Measurements from ENCODE around the gene USH2A.

The USH2A gene

DNA sequence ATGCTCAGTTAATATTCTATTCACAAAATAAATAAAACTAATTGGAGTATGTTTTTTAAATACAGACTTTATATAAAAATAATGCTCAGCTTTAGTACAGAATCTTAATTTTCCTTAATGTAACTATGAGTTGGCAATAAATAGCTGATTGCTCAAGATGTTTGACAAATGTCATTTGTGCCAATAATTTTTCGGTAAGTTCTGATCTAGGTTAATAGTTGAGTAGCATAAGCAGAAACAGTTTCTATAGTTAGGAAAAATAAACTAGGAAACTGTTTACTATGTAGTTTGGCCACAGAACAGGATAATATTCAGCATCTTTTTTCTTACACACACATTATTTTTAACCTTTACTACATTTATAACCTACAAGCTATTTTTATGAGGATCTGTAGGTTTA lies 815.8 kb downstream of the USH2A start:
- DNase-seq = no peak

DNA sequence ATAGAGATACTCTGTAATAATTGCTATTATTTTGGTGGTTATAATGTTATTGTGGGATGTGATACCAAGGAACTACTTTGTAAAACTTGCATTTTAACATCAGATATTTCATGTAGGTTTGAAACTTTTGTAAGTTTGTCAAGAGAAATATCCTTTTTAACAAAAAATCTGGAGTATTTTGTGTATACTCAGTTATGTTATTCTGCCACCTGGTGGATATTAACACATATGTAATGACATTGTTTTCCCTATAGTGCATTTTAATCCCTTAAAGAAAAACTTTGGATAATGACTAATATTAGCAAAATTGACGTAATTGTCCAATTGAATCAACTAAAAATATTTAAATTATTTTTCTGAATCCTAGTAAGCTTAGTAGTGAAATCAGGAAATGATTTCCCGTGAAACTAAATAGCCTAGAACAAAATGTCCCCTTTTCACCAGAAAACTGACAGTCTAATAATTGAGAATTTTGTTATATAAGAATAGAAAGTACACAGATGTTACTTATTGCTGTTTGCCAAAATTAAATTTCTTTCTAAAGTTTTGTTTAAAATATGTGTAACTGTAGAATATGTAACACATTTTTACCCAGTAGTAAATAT lies 816.6 kb downstream of the USH2A start:
- no peak for DNase-seq

DNA sequence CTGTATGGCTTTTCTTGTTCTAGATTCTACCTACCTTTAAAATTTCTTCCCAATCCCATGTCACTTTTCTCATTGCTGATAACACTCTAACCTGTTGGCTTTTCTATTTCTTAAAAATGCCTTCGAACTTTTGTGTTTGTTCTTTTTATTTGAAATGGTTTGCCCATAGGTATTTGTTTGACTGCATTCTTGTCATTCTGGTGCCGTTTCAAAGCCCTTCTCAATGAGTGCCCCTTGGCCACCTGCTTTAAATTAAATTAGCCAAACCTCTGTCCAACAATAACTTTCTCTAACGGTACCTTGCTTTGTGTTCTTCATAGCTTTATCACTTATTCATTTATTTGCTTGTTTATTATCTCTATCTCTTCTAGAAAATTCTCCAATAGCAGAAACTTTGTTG lies 817.2 kb downstream of the USH2A start:
- no peak for DNase-seq

- no peak for DNase-seq
Measured at GRCh38 chr1:215605011-215605621, 818.1 kb downstream of the USH2A start.

- DNase-seq = no peak
Measured at GRCh38 chr1:215603319-215603718, 819.9 kb downstream of the USH2A start.

DNA sequence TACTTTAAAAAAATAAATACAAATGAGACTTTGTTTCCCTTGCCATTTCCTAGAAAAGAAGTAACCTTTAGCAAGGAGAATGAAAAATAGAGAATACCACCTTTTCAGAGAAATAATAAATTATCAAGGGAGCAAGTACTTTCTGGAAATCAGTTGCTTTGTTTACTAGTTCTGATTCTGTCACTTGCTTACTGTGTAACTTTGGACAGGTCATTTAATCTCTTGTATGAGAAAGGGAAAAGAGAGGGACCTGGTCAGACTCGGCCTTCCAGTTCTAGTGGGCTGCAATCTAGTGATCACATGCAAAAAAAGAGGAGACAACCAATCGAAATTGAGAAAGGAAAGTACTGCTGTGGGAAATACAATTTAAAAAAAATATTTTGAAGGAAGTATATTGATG lies 822.0 kb downstream of the USH2A start:
- DNase-seq = no peak

DNA sequence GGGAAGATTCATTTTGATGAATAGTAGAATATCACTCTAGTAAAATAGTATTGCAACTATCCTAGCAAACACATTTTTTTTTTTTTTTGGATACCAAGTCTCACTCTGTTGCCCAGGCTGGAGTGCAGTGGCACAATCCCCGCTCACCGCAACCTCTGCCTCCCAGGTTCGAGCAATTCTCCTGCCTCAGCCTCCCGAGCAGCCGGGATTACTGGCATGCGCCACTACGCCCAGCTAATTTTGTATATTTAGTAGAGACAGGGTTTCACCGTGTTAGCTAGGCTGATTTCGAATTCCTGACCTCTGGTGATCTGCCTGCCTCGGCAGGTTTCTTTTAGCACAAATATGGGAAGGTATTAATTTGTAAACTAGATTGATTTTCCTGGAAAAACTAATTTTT lies 822.4 kb downstream of the USH2A start:
- no peak for DNase-seq

DNA sequence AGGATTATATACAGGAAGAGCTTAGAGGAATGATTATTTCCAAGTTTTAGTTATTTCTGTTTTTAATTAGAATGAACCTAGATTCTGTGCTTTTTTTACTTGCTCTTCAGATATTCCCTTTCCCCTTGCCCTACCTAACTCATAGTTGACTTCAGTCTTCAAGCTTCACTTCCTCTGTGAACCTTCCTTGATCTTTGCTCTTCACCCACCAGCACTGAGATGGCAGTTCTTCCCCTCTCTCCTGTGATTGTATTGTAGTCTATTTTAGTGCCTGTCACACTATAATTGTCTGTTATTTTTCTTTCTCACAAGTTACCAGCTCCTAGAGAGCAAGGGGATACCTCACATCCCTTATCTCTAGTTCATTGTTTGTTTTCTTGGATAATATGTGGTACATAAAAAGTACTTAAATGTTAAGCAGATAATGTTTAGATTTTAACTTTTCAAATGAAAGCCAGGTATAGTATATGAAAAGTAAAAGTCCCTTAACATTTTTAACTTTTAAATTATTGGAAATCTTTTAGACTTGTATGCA lies 822.9 kb downstream of the USH2A start:
- no peak for DNase-seq

- no peak for DNase-seq
Measured at GRCh38 chr1:215599418-215600074, 823.7 kb downstream of the USH2A start.

DNA sequence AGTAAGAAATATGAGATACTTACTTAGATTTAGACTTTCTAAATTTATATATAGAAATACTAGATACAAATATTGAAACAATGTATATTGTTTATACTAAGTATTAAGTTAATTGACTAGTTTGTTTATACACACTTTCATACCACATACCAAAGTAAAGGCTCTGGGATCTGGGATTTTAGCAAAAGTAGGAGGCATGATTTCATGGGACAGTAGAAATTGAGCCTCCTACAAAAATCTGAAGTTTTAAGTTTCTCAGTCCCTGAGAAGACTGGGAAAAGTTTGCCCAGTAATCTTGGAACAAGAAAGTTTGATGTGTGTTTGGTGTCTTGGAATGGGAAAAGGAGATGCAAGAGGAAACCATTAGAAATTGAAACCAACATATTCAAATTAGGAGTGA lies 825.3 kb downstream of the USH2A start:
- no peak for DNase-seq

DNA sequence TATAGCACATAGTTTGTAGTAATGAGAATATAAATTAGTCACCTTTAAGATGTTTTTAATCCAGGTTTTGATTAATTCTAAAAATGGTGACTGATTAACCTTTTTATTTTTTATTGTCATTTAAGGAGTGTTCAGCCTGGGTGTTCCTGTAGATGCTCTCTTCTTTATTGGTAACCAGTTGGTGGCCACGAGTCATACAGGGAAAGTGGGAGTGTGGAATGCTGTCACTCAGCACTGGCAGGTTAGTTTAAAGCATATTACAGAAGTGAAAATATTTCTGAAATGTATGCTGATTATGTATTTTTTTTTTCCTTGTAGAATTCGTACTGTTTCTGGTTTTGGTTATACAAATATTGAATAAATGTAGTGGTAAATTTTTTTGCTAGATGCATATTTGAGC lies 828.0 kb downstream of the USH2A start:
- DNase-seq = no peak

DNA sequence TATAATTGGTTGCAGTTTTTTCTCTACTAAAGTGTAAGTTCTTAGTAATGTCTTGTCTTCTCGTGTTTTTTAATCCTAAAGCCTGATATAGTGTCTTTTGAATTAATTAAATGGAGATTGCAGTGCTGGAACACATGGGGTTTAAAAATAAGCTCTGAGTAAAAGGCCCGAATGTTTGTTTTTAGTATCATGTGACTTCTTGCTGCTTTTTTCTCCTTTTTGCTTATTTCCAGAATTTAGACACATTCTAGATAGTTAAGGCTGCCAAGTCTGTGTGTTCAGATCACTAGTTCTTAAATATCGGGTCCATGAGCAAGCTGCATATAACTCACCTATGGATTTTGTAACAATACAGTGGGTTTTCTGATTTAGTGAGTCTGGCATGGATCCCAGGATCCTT lies 828.6 kb downstream of the USH2A start:
- DNase-seq = no peak

GRCh38 chr1:215590779-215591491 lies 832.3 kb downstream of the USH2A start:
- DNase-seq = no peak

GRCh38 chr1:215589650-215590435 lies 833.4 kb downstream of the USH2A start:
- DNase-seq = no peak

- DNase-seq = no peak
Measured at GRCh38 chr1:215584389-215584788, 838.9 kb downstream of the USH2A start.

- DNase-seq = no peak
Measured at GRCh38 chr1:215583185-215583749, 840.0 kb downstream of the USH2A start.

DNA sequence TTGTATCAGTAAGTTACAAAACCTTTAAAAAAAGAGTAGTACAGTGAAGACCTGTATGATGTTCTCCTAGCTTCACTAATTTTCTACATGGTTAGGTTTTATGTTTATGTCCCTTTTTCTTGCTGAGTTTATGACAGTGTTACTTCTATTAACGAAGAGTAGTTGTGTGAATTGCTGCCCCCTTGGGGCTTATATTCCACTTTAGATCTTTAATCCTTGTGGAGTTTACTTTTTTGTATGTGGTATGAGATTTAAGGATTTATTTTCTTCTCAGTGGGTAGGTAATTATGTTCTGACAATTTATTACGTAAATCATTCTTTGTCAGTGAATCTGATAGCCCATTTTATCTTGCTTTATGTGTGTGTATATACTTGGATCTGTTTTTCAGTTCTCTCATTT lies 841.4 kb downstream of the USH2A start:
- no peak for DNase-seq

Data from stimulated activated CD8-positive, alpha-beta memory T cell treated with anti-CD3 and anti-CD28 coated beads, Interleukin-4, amount 100 ng/mL, for 48 hours (primary cell).